Activated CD4-positive, alpha-beta T cell treated with anti-CD3 and anti-CD28 coated beads, Interleukin-2, amount 50 U/mL, for 24 hours (primary cell): ENCODE results near the gene CRB1.
A peak's percentile ranks its signal among the peaks of the same experiment; 100 is the strongest.
"Not testable (repeated sequence)": the region's sequence is repeated elsewhere in the genome, so short reads cannot be mapped to it uniquely, and the experiment has no call there.

Experiments
- DNase-seq, 2 donors: peaks; one replicate each; pipeline ENCODE4 v3.0.0-alpha.2; 2020; ENCODE audit warnings: low read depth in 1 of 2, low spot score in 1 of 2

The CRB1 gene

DNA sequence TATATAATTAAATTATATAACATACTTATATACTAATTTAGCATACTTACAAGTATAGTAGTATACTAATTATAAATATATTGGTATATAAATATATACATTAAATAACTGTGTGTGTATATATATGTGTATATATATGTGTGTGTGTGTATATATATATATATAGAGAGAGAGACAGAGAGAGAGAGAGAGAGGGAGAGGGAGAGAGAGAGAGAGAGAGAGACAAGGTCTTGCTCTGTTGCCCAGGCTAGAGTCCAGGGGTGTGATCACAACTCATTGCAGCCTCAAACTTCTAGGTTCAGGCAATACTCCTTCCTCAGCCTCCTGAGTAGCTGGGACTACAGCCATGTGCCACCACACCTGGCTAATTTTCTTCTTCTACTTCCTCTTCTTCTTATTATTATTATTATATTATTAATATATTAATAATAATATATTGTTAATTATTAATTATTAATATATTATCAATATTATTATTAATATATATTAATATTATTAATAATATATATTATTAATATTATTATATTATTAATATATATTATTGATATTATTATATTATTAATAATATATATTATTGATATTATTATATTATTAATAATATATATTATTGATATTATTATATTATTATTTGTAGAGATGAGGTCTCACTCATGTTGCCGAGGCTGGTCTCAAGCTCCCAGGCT is 185.5 kb downstream of the CRB1 start:
- DNase-seq: no peak

DNA sequence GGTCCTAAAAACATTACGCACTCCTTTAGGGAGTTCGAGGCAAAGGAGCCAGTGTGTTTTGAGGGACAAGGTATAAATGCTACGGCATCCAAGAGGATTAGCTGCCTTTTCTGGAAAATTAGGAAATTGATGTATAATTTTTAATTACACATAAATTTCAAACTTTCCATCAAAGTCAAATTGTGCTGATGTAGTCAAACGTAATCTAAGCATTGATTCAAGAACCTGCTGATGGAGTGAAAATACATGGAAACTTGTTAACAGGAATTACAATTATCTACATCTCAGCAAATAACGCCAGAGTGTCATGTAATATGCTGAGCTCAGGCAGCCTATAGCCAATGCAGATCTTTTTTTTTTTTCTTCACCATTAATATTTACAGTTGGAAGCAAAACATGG is 194.5 kb downstream of the CRB1 start:
- no peak for DNase-seq

DNA sequence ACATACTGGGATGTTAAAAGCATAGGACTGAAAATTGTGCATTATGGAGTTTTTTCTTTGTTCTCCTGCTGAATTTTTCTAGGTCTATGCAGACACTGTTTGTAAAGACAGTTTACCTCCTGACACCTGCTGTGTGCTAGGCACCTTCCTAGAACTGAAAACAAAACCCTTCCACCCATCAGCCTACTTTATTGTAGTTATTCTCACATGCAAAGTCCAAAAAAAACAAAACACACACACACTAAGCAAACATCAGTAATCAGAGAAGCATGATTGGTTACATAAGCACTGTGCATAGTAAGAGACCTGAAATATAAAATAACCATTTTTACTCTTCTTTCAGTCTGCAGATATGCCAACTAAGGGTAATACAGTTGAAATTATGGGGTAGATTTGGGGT is 195.1 kb downstream of the CRB1 start:
- DNase-seq: no peak

DNA sequence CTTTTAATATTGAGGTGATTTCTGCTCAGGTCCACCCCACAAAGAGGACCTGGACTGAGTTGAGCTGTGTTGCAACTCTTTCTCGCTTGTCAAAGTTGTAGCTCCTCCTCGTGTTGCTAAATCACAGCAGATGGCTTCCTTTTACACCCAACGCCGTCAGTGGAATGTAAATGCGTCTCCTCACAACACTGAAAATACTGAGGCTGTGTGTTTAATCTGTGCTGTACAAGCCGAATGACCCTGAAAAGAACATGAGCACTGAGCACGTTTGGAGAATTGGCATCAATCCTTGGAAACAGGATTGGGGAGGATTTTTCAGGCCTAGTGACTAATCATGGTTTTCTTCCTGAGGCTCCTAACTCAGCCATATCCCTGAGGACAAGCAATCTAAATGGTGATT is 196.0 kb downstream of the CRB1 start:
- DNase-seq: no peak

DNA sequence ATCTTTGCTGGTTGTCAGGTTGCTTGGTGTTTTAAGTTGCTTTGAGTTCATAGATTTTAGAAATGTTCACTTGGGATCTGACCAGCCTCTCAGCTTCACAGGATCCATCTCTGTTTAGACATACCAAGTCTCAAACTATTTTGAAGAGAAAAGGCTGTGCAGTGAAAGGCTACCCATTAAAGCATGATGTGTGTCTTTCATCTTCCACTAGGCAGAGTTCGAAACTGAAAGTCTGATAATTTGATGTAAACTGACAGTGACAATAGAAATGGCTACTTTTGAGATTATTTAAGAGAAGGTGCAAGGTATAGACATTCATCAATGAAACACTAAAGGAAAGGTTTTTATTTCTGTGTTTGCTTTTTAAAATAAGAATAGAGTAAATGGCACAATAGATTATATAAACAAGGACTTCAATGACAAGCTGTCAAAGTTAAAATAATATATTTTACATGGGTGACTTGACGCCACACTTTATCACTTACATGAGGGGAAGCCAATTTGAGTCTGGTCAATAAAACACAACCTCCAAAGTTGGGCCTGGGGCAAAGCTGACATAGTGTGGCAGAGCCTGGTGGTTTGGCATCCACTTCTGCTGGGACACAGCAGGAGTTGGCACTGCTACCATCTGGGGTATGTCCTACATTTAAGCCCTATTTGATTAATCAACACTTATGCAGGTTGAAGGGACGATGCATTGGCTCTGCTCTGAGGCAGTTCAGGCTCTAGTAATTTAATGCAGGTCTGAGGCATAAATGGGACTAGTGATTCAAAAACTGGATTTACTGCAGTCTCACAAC is 197.7 kb downstream of the CRB1 start:
- DNase-seq: no peak

DNA sequence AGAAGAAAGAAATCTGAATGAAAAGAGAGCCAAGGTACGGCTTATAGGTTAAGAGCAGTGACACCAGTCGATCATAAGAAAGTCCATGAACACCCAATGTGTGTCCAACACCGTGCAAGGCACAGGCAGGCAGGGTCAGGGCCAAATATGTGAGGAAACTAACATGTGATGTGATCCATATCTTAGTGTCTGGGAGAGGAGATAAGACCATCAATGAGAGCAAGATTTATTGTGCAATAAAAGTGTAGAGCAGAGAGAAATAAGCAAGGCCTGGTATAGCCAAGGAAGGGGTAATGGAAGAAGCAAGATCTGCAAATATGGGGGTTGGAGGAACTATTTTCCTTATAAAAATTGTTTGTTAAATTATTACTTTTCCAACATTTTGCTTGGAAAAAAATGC is 198.8 kb downstream of the CRB1 start:
- DNase-seq: no peak

DNA sequence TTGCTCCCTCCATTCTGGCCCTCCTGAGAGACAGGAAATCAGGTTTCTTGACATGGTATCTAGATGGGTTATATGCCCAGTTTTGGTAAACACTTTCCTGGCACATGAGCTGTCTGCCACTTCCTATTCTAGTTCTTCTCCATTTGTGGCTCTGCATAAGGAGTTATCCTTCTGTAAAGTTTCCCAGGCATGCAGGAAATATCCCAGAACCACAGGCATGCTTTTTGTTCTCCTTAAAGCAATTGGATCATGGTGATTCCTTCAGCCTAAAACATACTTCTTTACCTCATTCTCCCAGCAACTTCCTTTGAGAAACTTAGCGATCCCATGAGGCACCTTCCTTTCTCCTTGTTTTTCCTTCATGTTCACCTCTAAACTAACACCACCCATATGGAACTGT is 199.8 kb downstream of the CRB1 start:
- no peak for DNase-seq

DNA sequence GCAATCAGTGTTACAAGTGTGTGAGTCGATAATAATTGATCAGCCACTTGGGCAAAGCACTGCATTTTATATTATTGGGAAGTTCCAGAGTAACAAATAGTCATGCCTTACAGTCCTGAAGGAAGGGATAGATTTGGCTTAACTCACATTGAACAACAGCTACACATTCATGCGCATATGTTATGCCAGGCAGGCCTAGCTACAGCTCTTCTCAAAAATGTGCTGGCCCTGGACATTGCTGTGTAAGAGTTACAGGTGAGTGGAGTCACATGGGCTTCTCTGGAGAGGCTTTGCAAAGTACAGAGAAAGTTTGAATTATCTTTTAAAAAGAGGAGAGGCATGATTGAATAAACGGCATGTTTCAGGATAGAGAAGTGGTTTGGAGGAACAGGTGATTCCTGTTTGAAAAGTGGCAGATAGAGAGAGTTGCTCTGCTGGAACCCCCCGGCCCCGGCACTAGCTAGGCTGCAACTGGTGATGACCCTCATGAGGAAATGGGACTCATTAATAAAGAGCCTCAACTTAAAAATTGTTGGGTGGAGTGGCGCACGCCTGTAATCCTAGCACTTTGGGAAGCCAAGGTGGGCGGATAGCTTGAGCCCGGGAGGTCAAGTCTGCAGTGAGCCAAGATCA is 200.6 kb downstream of the CRB1 start:
- DNase-seq: no peak

DNA sequence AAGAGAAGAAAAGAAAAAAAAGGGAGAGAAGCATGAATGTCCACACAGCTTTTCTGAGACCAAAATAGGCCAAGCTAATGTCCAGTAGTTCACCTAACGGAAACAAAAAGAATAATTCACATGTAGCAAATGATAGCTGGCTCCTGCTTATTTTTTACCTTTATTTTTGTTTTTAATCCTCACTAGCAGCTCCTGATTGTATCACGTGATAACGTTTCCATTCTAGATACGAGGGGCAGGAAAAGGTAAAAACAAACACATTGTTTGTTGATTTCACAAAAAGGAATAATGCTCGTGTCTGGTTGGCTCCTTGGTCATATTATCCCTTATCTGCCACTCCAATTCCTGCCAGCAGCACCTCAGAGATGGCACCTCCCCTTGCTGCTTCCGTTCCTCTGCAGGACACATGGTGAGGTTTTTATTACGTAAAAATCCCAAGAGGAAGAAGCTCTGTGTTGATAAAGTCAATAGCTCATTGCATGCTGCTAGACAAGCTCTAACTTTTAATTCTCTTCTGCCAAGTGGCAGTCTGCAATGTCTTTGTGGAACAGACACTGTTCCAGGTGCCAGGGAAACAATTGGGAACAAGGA is 201.7 kb downstream of the CRB1 start:
- DNase-seq: no peak

DNA sequence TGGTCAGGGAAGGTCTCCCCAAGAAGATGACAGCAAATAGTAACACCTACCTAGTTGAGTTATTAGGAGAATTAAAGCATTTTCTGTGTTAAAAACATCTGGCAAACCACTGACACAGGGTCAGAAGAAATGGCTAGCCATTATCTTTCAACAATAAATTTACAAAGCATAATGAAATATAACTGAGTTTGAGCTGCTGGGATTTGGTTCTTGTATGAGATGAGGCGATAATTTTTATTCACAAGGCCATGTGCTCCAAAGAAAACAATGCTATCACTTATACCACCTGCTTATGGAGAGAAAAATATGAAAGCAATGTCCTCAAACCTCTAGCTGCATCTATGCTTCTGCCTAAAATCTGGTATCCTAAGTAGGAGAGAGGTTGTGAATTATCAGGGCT is 202.3 kb downstream of the CRB1 start:
- DNase-seq: no peak

DNA sequence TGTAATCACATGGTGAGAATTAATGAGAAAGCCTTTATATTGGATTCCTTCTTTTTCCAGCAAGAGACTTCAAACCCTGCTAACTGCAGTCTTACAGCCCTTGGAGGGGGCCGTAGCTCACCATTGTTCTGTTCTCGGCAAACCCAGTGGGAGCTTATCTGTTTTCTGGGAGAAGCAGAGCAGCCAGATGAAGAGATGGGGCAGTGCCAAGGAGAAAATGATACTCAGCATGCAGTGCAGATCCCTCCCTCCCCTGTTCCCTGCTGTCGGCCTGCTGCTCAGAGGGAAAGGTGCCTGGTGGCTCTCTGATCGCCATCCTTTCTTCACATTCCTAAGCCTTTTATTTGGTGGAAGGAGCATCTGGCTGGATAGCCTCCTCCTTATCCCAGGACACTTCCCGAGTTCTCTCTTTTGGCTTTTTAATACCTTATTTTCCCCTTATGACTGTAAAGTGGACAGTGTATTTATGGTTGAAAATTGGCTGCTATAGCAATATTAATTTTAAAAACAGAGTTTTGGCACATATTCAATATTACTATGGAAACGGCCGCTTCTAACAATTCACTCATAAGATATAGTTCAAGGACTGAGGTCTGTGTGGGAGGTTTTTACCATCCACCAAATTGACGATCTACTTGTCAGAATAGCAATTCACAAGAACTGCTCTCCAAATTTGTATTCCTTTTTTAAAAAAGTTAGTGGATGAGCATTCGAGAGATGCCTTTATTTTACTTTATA is 203.4 kb downstream of the CRB1 start:
- DNase-seq: no peak

DNA sequence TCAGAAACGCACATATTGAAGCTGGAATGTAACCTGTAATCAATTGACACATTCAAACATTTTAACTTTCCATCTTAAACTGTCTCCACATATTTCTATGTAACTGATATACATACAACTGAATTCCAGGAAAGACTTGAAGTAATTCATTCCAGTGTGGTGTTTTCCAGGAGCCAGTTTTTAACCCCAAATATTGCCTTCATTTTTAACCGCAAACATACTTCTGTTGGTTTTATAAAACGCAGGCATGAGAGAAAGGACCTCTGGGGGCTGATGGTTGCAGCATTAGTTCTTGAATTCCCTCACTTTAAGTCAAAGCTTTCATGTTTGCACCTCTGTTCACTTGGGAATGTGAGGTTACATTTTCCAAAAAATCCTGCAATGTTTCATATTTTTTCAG is 204.1 kb downstream of the CRB1 start:
- no peak for DNase-seq

DNA sequence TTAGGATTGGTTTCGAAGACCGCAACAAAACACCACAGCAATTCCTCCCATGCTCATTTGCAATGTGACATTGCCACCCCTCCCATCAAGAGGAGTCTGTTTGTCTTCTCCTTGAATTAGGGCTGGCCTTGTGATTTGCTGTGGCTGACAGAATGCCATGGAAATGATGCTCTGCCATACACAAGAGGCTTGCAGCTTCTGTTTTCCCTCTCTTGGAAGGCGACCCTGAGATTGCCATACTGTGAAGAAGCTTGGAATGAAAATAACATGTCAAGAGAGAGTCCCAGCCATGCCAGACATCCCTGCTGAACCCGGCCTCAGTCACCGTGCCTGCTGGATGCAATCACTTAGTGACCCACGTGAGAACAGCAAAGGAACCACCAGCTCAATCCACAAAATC is 212.4 kb downstream of the CRB1 start:
- no peak for DNase-seq

DNA sequence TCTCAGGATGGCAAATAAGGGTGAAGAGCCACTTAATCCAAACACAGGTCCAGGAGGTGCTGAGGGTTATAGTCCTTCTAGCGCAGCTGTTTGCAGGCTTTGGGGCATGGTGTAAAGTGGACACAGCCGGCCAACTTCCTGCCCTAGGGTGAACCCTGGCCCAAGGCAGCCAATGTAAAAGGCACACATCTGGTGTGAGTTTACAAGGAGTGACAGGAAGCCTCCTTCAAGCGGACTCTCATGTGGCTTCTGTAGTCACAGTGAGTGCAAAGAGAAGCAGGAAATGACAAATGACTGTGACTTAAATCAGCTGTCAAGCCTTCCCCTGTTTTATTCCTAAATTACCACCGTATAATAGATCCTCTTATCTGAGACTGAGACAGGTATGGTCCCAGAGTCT is 213.0 kb downstream of the CRB1 start:
- DNase-seq: peak in 1 of 2 donors; percentile 1

DNA sequence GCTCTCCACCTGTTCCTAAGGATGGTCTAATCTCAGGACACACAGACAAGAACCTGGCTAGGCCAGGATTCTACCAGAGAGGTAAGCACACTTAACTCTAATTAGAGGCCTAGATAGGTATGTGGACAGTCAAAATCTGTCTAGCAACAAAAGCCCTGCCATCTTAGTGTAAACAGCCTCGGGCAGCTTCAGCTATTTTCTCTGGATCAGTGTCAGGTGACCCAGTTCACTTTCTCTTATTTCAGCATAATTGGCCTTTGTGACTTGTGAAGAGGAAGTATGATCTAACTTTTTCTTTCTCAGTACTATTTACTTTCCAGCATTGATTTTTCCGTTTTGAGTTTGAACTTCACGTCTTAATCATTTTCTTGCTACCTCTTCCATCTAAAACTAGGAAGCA is 217.7 kb downstream of the CRB1 start:
- no peak for DNase-seq

DNA sequence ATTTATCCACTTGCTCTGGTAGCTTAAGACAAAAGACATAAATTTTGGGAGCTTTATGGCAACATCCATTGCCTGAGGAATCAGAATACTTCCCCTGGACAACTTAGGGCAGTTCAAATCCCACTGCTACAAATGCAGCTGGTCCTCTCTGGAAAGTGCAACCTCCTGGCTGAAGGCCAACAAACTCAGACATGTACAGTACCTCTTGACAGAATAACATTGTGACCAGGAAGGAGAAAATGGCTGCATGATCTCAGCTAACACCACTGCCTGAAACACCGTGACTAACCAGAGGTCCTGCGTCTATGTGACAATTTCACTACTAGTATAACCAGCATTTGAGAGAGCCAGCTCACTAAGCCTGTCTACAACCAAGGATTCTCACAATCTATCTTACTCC is 218.9 kb downstream of the CRB1 start:
- no peak for DNase-seq

DNA sequence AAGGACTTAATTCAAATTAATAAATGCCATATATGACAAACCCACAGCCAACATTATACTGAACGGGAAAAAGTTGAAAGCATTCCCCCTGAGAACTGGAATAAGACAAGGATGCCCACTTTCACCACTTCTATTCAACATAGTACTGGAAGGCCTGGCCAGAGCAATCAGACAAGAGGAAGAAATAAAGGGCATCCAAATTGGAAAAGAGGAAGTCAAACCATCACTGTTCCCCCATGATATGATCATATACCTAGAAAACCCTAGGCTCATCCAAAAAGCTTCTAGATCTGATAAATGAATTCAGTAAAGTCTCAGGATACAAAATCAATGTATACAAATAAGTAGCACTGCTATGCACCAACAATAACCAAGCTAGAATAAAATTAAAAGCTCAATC is 223.5 kb downstream of the CRB1 start:
- DNase-seq: not testable (repeated sequence)

DNA sequence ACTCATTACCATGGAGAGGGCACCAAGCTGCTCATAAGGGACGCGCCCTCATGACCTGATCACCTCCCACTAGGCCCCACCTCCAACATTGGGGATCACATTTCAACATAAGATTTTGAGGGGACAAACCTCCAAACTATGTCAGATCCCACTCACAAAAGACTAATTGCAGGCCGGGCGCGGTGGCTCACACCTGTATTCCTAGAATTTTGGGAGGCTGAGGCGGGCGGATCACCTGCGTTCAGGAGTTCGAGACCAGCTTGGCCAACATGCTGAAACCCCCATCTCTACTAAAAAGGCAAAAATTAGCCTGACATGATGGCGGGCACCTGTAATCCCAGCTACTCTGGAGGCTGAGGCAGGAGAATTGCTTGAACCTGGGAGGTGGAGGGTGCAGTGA is 228.7 kb downstream of the CRB1 start:
- no peak for DNase-seq

DNA sequence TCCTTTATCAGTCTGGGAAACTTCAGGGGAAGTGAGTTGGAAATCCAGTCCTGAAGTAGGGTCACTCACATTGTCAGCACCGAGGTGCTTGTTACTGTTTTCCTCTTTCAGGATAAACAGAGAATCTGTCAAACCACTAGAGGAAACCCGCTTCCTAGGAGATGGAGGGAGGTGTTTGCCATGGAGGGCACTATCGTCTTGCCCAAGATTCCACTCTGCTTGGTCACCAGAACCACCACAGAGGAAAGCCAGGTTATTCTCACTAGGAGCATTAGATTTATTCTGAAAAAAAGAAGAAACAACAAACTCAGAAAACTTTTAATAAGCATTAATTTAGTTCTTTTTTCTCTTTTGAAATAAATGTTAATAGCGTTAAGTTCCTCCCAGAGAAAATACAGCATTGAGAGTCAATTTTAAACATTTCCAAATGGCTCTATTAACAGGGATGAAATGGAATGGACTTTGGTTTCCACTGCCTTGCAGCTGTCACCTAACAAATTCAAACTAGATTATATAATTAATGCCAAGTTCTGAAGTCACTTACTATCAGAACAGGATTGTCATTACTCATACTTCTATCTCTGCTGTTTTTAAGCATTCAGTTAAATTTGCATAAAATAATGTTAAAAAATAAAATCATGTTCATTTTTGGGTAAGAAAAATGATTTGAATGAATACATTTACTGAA is 242.8 kb downstream of the CRB1 start:
- no peak for DNase-seq

DNA sequence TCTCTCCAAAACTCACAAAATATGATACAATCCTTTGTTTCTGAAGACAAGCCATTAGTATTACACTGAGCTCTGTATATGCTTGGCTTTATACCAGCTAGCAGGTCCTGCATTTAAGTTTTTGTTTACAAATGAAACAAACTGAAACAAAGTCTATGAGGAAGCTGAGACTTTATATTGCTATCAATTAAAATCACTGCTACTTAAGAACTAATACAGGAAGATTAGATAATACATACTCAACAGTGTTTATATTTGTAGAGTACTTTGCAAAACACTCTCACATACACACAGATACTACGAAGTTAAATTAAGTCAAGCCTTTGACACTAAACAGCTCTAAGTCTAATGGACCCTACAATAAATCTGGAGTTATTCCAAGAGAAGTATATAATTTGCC is 247.4 kb downstream of the CRB1 start:
- no peak for DNase-seq
